HG03060 (cell line): ENCODE data around the gene EARS2.
"Not testable (repeated sequence)": the region's sequence is repeated elsewhere in the genome, so short reads cannot be mapped to it uniquely, and the experiment has no call there.

Source experiments
- ATAC-seq: cut with Tn5 transposase; IDR thresholded peaks from one replicate; pipeline ENCODE4 v1.9.1; 2021; ENCODE audit warnings: low read depth, moderate number of reproducible peaks; ENCODE audit not compliant: unreplicated experiment

The EARS2 gene

DNA sequence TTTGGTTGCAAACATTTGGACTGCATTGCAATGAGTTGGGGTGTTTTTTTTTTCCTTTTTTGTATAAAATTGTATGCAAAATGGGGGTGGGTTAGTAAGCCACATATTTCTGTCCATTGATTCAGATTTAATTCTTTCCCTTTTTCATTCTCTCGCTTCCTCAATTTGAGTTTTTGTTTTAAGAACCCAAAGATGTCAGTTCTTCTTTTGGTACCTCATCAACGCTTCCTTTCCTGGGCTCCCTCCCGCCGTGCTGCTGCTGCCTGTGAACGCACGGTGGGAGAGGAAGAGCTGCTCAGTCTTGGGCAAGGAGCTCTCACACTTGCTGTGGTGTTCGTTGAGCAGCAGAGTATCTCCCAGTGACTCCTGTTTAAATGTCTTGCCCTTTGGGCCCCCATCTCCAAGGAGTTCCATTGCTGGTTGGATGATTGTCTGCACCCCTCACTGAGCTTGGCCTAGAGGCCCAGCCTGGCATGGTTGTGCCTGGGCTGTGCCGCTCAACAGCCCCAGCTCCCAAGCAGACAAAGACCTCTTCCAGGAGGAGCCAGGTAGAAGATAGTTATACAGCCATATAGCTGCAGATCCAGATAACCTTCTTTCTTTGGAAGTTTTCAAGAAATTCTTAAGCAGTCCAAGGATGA, 14.0 kb upstream of the EARS2 start:
- ATAC-seq: no peak

DNA sequence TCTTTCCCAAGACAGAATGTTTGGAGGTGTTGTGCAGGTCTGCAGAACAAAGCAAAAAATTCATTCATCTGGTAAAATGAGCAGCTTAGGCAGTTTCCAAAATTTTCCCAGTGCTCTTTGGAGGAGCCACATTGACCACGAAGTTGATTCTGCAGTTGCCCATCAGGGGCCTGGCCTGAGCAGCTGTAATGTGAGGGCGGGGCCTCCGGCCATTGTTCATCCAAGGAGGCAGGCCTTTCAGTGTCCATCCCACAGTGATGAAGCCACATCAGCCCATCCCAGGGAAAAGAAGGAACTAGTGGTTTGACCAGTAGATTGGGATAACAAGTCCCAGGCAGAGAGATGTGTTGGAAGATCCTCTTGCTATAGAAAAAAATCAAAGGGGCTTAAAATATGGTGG, 10.5 kb upstream of the EARS2 start:
- no peak for ATAC-seq

DNA sequence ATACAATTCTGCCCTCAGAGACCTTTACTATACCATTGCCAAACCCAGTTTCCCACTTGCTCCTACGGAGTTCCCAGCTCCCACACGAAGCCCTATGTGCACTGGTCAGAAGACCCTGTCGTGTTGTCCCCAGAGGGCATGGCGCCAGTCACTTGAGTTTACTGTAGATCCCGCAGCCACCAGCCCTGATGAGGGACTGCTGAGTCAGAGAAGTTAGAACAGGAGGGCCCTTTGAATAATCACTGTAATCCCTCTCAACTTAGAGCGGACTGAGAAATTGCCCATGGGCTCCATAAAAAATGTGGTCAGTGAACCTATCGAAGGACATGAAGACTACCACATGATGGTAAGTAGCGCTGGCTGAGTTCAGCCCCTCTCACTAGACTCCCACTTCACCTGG, 9.6 kb upstream of the EARS2 start:
- no peak for ATAC-seq

DNA sequence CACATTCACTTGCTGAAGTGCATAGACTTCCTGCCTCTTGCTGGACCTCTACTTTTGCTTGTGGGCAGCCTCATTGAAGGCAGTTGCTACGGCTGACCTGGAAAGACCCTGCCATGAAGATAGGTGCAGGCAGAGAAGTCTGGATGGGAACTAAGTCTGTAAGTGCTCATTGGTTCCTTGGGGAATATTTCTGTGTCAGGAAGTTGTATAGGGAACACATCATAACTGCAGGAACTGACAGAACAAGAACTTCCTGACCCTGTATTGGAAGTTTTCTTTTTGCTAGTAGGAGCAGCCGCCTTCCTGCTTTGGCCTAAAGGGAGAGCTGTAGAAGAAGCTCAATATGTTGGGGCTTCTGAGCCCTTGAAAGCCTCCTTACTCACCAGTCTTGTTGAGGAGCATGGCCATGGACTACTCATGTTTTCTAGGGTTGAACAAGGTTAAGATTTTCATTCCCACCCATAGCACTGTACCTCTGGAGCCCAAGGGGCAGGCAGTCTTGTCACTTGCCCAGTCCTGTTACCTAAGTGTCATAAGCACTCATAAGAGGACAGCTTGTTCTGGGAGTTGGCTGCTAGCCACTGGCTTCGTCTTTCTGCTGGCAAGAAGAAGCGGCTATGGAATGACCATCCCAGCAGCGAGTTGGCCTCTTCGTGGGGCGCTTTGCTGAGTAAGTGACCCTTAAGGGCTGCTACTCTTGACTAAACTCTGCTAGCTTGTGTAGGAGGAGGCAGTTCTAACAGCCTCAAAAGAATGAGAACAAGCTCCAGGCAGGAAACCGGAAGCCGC, 7.6 kb upstream of the EARS2 start:
- no peak for ATAC-seq

DNA sequence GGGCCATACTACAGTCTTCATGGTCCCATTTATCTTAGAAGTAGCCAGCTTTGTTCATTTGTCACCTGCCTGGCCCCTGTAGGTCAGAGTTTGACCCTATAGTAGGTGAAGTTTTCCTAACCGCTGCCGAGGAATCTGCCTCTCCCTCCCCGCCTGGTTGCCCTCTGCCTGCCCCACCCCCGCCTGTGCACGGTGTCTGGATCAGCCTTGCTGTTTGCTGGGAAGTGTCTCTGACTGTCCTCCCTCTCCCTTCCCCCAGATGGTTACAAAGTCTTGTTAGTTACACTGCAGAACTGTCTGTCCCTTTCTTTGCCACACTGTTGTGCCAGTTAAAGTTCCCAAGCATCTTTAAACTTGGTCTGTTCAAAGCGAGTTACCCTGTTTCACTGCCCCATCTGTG, 6.0 kb upstream of the EARS2 start:
- ATAC-seq: no peak

DNA sequence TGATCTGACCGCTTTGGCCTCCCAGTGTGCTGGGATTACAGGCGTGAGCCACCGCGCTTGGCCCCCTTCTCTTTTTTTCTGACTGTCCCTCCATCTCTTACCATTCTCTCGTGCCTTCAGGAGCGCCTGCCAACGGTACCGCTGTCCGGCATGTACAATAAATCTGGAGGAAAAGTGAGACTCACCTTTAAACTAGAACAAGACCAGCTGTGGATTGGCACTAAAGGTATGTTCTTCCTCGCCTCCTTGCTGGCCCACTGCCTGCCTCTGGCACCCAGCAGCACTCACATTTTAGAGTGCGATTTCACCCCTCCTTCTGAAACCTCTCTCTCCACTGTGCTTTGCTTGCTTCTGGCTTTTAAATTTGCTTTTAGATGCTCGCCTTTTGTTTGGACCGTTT, 5.4 kb upstream of the EARS2 start:
- ATAC-seq: no peak

DNA sequence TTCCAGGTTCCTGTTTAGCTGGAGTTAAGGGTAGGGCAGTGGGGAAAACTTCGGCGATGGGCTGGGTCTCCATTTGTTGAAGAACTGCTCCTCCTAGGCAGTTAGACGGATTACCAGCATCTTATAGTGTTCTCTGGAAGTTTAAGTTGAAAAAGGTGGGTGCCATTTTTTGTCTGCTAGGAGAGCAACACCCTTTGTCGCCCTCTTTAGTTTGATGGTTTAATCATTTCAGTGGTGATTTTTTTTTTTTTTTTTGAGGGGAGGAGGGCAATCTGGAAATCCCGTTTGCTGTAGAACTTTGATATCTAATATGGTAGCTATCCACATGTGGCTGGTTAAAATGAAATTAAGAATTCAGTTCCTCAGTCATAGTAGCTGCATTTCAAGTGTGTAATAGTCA, 4.4 kb upstream of the EARS2 start:
- no peak for ATAC-seq

DNA sequence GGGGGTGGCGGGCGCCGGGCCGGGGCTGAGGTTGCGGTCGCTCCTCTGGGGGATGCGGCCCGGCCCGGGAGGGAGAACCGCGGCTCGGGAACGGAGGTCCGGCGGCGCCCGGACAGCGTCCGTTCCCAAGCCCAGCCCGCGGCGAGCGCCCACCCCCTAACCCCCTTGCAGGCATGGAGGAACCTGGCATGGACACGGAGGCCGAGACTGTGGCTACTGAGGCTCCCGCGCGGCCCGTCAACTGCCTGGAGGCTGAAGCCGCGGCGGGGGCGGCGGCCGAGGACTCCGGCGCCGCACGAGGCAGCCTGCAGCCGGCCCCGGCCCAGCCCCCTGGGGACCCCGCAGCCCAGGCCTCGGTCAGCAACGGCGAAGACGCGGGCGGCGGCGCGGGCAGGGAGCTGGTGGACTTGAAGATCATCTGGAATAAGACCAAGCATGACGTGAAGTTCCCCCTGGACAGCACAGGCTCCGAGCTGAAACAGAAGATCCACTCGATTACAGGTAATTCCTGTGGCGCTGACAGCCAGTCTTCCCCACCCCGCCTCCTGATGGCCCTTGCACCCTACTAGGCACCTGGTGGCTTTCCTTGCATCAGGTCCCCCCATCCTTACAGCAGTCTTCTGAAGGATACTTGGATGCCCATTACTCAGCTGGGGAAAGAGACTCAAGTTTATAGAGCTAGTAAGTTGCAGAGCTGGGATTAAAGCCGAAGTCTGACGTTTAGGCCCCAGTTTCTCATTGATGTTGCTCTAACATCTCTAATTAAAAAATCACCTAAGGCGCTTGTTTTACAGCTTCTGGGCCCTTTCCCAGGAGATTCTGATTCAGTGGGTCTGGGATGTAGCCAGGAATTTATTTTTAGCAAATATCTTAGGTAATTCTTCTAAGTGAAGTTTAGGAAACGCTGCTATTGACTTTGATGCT, 891 bp upstream of the EARS2 start:
- no peak for ATAC-seq

DNA sequence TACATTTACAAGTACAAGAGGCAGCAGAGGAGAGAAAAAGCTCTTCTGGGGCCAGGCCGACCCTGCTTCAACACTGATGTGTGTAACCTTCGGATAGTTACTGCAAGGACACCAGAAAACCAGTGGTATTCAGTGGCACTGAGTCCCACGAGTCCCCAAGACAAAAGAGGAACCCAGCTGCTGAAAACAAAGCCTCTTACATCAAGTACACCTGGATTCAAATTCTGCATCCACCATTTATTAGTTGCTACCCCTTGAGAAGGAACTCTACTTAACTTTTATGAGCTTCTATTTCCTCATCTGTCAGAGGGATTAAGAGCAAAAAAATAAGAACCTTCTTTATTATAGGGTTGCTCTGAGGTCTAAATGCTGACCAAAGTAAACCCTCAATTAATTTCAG, 2.6 kb downstream of the EARS2 start:
- no peak for ATAC-seq

DNA sequence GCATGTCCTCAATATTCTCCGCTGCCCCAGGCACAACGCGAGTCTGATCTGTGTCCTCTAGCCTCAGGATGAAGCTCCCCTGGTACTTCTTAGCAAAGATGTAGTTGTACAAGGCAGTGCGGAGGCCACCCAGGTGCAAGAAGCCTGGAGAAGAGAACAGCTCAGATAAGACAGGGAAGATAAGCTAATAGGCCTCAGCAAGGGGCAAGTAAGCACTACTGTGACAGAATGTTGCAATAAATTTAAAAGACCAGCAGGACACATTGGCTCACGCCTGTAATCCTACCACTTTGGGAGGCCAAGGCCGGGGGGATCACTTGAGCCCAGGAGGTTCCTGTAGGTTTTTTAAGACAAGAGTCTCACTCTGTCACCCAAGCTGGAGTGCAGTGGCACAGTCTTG, 5.0 kb downstream of the EARS2 start:
- ATAC-seq: no peak

DNA sequence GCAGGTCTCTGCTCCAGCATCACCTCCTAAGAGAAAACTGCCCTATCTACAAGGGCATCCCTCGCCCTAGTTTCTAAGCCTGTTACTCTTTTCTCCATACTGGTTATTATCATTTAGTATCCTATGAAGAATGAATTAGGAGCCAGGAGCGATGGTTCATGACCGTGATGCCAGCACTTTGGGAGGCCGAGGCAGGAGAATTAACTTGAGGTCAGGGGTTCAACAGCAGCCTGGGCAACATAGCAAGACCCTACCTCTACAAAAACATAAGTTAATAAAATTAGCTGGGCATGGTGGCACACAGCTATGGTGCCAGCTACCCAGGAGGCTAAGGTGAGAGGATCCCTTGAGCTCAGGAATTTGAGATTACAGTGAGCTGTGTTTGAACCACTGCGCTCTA, 7.2 kb downstream of the EARS2 start:
- ATAC-seq: no peak

DNA sequence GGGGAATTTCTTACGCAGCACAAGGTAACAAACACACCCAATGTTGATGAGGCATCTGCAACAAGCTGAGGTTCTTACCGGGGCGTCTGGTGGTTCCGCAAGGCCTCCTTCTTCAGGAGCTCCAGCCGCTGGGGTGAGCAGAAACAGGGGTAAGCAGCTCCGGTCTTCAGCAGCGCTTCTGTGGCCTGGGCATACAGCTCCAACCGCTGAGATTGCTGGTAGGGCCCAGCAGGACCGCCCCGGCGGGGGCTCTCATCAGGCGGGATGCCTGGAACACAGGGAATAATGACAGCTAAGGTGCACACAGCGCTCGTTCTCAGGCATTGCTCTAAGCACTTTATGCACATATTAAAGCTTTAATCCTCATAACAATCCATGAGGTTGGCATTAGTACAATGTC, 12.7 kb downstream of the EARS2 start:
- ATAC-seq: no peak

DNA sequence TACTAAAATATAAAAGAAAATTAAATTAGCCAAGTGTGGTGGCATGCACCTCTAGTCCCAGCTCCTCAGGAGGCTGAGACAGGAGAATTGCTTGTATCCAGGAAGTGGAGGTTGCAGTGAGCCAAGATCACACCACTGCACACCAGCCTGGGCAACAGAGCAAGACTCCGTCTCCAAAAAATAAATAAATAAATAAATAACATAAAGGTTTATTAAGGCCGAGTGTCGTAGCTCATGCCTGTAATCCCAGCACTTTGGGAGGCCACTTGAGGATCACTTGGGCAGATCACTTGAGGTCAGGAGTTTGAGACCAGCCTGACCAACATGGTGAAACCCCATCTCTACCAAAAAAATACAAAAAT, 16.4 kb downstream of the EARS2 start:
- ATAC-seq: not testable (repeated sequence)

DNA sequence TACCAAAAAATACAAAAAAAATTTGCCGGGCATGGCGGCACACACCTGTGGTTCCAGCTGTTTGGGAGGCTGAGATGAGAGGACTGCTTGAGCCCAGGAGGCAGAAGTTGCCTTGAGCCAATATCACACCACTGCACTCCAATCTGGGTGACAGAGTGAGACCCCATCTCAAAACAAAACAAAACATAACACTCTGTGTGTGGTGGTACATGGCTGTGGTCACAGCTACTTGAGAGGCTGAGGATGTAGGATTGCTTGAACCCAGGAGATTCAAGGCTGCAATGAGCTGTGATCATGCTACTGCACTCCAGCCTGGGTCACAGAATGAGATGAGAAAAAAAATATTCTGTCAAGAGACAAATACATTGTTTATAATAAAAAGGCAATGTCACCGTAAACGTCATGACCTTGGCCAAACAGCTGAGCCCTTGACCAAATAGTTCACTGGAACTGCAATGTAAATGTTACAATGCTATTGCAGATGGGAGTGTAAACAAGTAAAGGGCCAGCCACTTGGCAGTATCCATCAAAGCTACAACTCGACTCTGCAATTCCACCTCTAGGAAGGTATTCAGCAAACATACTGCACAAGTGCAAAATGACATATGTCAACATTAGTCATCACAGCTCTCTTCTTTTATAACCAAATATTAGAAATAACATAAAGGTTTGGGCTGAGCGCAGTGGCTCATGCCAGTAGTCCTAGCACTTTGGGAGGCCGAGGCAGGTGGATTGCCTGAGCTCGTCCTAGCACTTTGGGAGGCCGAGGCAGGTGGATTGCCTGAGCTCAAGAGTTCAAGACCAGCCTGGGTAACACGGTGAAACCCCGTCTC, 16.9 kb downstream of the EARS2 start:
- no peak for ATAC-seq

DNA sequence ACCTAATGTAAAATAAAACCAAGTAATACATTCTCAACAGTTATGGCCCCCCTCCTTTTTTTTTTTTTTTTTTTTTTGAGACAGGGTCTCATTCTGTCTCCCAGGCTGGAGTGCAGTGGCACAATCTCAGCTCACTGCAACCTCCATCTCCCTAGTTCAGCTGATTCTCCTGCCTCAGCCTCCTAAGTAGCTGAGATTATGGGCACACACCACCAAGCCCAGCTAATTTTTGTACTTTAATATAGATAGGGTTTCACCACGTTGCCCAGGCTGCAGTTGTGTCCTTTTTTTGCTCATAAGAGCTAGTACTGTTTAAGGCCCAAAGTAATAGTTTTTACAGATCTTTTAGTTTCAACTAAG, 18.3 kb downstream of the EARS2 start:
- ATAC-seq: no peak

DNA sequence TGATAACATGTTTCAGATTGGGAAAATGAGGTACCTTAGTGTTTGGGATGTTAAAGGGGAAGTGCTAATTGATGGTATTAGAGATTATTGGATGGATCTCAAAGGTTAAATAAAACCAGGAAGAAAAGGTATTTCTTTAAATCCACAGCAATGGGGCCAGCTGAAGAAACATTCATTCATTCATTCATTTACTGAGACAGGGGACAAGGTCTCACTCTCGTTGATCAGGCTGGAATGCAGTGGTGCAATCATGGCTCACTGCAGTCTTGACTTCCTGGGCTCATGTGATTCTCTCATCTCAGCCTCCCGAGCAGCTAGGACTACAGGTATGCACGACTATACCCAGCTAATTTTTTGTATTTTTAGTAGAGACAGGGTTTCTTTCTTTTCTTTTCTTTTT, 19.8 kb downstream of the EARS2 start:
- ATAC-seq: no peak

DNA sequence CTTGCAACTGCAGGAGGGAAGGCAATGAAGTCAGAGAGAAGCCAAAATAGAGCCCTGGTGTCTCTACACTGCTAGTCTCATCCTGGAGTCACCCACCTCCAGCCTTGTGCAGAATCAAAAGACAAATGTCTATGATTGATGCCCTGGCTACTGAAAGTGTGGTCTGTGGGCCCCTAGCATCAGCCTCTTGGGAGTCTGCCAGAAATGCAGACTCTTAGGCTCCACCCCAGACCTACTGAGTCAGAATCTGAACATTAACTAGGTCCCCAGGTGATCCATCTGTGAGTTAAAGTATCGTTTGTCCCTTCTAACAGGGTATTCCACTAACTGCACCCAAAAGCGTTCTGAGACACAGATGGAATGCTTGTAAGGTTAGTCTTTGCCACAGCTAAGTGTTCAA, 21.2 kb downstream of the EARS2 start:
- ATAC-seq: no peak

DNA sequence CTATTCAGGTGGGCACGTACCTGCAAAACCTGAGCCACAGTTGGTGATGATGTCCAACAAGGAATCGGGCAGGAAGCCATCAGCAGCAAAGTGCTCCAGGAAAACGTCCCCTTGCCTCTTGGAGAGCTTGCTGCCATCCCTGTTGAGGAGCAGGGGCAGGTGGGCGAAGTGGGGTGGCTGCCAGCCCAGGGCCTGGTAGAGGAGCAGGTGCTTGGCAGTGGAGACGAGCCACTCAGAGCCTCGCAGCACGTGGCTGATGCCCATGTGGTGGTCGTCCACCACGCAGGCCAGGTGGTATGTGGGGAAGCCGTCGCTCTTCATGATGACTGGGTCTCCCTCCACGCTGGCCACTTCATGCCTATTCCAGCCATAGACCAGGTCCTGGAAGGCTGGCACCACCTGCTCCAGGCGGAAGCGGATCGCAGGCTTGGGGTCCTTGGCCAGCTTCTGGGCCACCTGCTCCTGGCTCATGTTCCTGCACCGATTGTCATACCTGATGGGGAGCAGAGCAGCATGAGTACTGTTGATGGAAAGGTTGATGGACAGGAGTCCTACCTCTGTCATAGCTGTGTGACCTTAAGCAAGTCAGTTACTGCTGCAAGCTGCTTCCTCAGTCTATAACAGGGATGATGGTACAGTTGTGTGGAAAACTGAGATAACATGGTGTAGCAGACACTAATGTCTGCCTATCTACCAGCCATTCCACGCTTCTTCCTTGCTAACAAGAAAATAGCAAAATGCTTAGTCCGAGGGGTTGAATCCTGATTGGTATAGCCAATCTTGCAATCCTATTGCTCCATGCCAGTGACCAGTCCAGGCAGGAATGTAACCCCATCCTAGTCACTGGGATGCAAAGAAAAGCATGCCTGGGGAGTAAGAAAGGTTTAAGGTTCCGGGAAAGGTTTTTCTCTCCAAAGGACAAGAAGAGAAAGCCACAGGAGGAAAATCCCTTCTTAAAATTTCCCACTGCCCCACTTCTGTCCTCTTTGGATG, 22.0 kb downstream of the EARS2 start:
- no peak for ATAC-seq

DNA sequence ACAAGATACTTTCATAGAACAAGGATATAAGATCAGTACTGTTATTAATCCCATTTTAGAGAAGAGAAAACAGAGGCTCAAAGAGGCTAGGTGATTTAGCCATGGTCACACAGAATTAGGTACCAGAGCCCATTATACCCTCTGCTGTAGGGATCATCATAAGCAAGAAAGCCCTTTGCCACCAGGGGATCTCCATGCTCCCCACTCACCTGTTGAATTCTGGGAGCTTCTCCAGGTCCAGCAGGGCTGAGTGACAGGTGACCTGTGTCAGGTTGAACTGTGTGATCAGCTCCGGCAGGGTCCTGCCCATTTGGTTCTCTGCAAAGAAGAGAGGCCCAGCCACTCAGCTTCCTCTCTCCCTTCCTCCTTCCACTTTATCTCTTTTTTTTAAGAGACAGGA, 24.7 kb downstream of the EARS2 start:
- ATAC-seq: no peak

DNA sequence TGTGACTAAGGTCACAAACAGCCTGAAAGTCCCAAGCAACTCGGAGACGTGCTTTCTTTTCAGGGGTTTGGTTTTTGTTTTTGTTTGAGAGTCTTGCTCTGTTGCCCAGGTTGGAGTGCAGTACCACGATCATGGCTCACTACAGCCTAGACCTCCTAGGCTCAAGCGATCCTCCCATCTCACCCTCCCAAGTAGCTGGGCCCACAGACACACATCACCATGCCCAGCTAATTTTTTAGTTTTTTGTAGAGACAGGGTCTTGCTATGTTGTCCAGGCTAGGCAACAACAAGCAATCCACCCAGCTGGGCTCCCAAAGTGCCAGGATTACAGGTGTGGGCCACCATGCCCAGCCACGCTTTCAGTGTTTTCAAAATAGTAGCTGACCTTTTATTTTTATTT, 27.1 kb downstream of the EARS2 start:
- ATAC-seq: no peak
